ENCODE results near the gene AGPAT3. TPM values are rescaled to one million over a fixed set of nuclear protein-coding genes. Genes with fewer than 3 reads are reported as not detected.

The AGPAT3 gene
- total RNA-seq, 1 donor from 2014 or later, result 107 TPM

DNA sequence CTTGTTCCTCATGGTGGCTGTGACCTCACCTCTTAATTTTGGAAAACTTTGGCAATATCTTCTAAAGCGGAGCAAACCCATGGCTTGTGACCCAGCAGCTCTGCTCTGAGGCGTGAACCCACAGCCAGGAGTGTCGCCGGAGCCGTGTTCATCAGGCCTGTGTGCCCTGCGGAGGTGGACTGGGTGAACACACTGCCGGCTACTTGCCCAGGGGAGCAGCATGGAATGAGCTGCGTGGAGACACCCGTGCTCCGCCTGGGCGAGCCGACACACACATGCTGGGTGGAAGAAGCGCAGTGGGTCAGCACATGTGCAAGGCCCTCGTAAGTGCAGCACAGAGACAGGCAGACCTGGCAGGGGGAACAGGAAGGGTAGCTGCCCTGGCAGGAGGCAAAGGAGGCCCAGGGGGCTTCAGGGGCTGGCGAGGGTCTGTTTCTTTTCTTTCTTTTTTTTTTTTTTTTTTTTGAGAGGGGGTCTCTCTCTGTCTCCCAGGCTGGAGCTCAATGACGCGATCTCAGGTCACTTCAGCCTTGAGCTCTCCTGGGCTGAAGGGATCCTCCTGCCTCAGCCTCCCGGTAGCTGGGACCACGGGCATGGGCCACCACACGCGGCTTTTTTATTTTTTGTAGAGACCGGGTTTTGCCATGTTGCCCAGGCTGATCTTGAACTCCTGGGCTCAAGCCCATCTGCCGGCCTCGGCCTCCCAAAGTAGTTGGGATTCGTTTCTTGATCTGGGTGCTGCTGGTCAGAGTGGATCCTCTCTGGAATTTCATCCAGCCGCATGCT, 41.8 kb downstream of the AGPAT3 start:
- no peak for DNase-seq (ENCODE audit: low spot score)

DNA sequence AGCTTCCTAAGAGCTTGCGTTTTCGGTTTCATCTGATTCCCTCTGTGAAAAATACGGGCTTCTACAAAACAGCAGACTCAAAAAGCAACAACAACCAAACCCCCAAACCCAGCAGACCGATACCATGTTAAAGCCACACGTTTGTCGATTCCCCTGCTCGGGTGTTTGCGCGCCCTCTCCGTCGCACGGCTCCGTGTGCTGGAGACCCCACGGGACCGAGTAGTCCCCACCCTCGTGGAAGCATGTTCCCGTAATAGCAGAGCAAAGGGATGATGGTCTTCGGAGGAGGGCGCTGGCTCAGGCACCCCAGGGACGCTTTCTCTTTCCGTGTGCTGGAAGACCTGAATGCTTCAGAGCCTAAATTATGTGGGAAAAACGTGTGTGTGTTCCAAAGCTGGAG, 42.7 kb downstream of the AGPAT3 start:
- no peak for DNase-seq (ENCODE audit: low spot score)

DNA sequence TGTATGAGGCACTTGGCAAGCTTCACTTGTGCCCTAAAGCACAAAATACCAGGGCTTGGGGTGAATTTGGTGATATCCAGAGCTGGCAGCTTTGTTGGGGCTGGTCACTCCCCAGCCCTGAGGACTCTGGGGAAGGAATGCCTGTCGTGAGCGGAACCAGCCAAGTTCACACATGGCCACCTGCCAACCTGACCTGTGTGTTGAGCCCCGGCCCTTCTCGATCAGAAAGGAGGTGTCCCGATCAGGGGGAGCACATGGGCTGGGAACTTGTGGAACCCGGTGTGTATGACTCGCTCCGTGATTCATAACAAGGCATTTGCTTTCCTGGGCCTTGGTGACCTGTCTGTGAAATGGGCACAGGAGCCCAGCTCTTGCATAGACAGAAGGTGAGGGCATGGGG, 43.1 kb downstream of the AGPAT3 start:
- DNase-seq (ENCODE audit: low spot score), result no peak

DNA sequence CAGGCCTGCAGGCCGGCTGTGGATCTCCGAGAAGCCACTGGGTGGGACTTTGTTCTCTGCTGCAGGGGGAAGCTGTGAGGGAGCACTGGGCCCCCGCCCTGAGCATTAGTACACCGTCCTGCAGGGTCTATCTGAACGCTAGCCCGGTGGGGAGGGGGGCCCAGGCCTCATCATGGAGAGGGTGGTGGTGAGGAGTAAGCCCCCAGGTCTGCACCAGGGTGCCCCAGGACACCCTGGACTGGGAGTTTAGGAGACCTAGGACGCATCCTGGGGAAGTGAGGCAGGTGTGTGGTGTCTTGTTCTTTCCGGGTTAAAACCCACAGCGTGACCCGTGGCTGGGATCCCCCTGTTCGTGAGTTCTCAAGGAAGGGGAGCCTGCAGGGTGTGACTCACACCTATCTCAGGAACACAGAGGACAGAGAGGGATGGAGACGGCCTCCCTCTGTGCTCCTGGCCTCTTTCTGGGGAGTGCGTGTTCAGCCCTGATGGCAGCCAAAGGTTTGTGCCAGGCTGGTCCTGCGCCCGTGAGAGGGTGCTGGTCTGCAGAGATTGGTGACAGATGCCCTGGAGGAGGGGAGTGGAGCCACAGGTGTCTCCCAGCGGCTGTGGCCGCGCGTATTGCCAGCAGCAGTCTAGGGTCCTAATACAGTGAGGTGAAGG, 44.8 kb downstream of the AGPAT3 start:
- no peak for DNase-seq (ENCODE audit: low spot score)

DNA sequence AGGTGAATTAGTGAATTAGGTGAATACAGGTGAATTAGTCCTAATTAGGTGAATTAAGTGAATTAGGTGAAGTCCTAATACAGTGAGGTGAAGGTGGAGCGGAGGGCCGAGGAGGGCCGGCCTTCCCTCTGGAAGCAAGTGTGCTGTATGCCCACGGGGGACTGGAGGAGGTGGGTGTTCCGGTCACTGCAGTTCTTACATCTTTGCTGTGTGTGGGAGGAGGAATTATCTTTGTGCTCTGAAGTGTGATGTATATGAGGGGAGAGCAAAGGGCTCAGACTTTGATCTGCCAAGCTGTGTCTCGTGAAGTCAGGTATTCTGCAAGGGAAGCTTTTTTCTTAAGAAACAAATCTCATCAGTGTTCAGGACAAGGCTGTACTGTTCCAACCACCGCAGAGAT, 45.4 kb downstream of the AGPAT3 start:
- DNase-seq (ENCODE audit: low spot score), result no peak

DNA sequence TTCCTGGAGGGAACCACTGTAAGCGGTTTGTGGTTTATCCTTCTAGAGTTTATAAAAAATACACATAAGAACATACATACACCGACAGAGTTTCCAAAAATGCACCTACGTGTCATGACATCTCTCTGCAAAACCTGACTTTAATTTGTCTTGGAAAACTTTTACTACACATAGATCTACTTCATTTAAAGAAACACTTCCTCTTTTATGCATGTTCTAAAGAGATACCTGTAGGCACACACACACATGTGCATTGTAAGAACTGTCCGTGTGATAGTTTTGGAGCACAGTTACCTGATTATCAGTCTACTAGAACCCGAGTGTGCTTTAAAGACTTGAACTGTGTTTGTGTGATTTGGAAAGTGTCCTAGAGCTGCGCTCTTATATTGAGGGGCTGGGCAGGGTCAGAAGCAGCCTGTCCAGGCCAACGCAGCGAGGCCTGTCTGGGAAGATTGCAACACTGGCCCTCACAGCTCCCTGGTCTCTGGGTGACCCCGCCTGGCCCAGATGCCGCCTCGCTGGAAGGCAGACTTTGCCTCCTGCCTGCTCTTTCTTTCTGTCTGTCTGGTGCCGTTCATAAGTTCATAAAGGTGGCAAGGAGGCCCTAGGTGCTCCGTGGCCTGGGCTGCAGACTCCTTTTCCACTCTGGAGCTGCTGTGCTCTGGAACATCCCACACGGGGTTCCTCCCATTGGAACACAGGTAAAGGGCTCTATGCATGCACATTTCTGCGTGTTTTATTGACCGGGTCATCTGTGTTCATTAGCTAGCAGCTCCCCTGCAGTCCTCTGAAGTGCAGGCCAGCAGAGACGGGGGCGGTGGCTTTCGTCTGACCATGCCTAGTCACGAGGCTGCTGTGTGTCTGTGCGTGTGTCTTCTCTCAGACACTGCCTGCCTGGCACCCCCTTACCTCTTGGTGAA, 46.3 kb downstream of the AGPAT3 start:
- no peak for DNase-seq (ENCODE audit: low spot score)

DNA sequence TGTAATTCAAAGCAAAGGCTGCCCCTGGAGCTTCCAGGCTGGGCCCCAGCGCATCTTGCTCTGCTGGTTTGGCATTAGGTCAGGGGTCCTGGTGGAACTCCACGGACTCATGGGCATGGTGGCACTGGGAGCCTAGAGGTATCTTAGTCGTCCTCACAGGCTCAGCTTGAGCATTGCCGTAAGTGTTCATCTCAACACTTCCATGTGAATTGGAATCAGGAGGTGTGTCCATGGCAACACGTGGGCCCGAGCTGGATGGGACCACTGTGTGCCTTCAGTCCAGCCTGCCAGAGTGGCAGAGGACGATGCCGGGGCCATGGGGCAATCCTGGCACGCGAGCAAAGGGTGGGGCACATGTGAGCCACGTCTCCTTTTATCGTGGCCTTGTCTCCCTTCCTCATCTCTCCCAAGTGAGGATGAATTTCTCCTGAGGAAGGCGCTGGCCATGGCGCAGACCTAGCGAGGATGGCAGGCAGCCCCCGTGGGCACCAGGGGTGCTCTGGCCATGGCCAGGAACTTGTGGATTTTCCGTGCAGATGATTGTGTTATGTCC, 47.0 kb downstream of the AGPAT3 start:
- DNase-seq (ENCODE audit: low spot score), result no peak

DNA sequence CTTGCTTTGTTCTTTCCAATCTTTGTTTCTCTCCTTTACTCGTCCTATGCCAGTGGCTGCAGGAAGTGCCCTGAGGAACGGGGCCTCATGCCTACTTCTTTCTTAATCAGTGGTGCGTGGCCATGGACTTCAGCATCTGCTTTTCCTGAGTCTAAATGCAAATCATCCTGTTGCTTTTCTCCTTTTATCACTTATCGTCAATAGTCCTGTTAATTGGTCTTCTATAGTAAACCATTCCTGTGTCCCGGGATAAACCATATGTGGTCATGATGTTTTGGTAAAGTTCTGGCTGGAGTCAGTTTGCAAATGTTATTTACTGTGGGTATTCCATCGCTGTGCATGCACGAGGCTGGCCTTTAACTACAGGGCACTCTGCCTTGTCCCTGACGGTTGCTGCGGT, 47.5 kb downstream of the AGPAT3 start:
- no peak for DNase-seq (ENCODE audit: low spot score)

DNA sequence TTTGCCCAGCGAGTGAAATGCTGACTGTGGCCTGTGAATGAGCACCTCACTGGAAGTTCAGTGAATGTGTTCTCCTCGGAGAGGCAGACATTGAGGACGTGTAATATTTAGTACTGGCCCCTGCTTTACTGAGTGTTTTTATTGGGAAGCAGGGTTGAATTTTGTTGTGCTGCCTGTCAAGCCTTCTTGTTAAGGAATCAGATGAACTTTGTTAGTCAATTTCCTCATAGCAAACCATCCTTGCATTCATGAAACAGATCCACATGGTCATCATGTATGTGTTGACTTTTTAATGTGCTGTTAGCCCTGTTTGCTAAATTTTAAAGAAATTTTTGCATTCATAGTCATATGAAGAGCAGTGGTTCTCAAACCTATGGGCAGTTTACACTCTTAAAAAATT, 47.9 kb downstream of the AGPAT3 start:
- DNase-seq (ENCODE audit: low spot score), result no peak

DNA sequence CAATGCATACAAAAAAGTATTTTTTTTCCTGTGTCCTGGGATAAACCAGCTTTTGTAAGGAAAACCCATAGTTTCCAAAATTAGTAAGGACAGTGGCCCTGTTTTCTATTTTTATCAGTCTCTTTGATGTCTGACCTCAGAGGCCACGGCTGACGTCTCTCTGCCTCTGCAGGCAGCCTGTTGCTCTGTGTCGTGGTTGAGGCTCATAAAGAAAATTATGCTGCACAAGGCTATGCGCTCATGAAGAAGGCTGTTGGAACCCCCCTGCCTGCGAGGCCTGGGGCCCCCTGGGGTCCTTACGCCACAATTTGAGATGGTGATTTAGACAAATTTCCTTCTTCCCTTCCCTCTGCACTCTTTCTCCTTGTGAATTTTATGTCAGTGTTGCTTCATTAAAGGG, 48.9 kb downstream of the AGPAT3 start:
- no peak for DNase-seq (ENCODE audit: low spot score)

DNA sequence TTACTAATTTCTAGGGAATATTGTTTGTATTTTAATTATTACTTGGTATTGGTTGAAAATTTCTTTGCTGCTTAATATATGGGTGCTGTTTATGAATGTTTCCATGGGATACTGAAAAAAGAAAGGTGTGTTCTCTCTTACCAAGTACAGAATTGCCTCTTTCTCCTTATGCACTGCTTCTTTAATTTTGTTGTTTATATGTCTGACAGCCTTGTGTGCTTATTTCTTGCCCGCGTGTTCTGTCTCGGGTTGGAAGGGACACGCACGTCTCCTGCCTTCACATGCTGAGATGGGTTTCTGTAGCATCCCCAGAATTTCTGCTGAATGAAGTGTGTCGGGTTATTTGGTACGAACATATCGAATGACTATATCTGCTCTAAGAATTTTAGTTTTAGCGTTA, 51.1 kb downstream of the AGPAT3 start:
- no peak for DNase-seq (ENCODE audit: low spot score)

DNA sequence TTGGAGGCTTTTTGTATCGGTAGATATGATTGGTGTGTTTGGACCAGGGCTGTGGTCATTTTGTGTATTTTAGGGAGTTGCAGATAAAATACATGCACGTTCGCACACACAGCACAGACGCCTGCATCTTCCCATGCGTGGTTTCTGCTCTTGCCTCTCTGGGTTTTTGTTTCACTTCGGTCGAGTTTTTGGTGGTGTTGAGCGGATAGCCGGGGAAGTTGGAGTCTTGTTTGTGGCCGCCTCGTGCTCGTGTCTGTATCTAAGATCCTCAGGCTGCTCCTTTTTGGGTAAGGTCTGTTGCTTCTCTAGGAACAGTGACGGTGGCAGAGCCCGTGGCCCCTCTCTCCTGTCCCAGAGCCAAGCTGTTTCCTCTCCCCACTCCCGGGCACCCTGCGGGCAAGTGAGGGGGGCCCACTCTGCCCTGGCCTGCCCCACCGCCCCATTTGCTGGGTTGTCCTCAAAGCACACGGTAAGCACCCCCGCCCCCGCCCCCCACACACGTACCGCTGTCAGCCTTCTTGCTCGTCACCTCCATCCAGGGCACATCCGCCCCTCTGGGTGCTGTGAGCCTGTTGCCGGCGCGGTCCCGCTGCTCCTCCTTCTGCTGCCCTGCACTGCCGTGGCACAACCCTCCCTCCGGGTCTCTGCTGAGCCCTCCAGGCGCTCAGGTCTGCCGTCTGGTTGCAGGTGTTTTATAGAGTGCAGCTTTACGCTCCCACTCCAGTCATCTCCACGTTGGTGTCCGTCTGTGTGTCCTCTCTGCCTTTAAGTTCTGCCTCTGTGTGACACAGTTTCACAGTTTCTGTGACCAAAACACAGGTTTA, 51.9 kb downstream of the AGPAT3 start:
- no peak for DNase-seq (ENCODE audit: low spot score)

DNA sequence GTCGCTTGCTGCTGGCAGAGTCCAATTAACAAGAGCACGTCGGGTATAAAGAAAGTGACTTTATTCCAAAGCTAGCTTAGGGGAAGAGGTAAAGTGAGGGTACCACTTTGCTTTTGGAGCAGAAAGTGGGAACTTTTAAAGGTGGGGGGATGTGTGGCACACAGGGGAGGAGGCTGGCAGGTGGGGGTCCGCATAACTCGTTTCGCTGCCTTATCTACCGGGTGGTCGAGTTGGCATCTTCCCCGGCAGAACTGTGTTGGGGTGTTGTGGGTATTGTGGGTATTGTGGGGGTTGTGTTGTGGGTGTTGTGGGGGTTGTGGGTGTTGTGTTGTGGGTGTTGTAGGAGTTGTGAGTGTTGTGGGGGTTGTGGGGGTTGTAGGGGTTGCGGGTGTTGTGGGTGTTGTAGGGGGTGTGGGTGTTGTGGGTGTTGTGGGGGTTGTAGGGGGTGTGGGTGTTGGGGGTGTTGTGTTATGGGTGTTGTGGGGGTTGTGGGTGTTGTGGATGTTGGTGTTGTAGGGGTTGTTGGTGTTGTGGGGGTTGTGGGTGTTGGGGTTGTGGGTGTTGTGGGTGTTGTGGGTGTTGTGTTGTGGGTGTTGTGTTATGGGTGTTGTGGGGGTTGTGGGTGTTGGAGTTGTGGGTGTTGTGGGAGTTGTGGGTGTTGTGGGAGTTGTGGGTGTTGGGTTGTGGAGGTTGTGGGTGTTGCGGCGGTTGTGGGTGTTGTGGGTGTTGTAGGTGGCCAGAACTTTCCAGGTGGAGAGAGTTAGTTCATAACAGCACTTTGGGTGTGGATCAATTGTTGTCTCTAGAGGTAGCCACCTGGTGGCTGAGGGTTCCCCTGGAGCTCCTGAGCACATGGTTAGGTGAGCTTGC, 52.7 kb downstream of the AGPAT3 start:
- no peak for DNase-seq (ENCODE audit: low spot score)

DNA sequence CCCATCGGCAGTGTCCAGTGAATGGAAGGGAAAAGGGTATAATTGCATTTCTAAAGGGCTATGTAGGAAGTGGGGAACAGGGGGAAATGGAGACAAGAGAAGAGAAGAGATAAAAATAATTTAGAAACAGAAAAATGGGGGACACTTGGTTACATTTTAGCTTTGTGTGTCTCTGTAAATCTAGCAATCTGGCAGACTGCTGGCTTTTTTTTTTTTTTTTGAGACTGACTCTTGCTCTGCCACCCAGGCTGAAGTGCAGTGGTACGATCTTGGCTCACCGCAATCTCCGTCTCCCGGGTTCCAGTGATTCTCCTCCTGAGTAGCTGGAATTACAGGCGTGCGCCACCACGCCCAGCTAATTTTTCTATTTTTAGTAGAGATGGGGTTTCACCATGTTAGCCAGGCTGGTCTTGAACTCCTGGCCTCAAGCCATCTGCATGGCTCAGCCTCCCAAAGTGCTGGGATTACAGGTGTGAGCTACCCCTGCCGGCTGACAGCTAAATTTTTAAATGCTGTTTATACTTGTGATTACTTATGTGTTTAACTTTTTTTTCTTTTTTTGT, 53.4 kb downstream of the AGPAT3 start:
- DNase-seq (ENCODE audit: low spot score), result no peak

DNA sequence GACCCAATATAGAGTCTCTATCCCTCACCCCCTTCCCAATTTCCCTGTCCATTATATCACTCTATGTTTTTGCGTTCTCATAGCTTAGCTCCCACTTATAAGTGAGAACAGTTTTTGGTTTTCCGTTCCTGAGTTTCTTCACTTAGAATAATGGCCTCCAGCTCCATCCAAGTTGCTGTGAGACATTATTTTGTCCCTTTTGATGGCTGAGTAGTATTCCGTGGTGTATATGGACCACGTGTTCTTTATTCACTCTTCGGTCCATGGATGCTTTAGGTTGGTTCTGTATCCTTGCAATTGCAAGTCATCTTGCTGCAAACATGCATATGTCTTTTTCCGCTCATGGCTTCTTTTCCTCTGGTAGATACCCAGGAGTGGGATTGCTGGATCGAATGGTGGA, 54.3 kb downstream of the AGPAT3 start:
- no peak for DNase-seq (ENCODE audit: low spot score)

DNA sequence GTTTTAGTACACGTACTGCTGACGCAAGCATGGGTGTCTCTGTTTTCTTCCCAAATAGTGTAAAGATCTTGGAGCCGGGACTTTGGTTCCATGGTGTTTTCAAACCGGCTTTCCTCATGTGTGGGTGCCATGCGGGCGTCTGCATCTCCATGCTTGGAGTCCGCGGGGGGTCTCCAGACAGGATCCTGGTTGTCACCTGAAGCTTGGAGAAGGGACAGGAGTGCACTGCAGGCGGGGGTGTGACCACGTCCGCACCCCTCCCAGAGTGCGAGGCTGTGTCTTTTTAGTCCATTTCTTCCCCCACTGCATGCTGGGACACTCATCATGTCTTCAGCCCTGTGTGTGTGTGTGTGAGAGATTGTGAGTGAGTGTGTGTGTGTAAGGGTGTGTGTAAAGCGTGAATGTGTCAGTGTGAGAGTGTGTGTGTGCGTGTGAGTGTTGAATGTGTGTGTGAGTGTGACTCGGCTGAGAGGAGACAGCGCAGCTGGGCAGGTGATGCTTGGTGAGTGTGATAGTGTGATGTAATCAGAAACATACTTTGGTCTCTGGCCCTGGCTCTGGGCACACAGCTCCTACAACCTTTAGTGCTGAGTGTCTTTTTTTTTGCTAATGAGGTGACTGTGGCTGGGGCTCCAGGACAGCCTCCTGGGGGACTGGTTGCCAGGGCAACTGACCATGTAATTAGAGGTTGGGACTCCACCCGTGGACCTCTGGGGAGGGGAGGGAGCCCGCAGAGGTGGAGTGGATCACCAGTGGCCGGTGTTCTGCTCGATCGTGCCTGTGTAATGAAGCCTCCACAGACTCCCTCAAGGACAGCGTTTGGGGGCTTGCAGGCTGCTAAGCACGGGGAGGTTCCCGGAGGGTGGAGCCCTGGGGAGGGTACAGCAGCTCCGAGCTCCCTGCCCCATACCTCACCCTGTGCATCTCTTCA, 55.1 kb downstream of the AGPAT3 start:
- DNase-seq (ENCODE audit: low spot score), result no peak

DNA sequence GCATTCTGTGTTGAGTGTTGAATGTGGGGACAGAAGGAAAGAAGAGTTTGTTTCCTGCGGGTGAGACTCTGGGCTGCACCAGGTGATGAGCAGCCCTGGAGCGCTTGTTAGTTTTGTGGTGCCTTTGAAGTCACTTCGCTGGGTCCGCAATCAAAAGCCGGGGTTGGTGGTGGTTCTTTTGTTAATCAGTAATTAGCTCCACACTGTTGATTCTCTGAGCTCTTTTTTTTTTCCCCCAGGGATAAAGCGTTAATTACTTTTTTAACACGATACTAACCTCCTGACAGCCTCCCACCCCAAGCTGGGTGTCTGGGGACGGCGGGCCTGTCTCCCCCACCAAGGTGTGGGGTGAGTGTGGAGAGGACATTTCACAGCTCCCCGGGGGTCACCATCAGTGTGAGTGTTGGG, 56.6 kb downstream of the AGPAT3 start:
- DNase-seq (ENCODE audit: low spot score), result no peak

DNA sequence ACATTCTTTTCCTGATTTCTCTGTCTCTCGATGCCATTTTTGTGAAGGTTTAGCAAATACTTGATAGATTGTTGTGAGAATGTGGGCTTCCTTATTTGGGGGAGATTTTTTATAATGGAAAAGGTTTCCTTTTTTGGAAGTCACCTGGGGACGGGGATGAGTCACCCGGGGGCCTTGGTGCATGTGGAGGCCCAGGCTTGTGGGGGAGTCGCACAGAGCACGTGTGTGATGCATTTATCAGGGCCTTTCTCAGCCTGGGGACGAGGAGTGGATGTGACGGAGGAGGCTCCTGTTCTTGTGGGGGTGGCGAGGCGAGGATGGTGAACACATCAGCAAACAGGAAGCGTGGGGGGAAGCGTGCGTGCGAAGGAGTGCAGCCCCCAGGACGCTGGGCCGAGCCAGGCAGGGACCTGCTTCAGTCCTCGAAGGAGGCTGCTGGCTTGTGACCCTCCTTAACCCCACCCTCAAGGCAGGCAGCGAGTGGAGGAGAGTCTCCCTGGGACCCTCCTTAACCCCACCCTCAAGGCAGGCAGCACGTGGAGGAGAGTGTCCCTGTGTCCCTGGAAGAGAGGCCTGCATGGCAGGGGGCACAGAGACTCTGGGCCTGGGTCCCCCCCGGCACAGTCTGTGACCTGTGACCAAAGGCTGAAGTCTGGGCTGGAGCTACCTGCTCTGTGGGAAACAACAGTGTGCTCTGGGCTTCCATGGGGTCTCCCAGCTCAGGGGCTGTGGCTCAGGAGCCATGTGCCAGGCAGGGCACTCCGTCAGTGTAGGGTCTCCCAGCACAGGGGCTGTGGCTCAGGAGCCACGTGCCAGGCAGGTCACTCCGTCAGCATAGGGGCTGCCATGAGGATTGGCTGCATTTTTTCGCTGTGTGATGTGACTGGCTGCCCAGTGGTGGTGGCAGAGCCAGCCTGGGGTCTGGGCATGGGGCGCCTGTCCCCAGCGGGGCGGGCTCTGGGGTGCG, 57.2 kb downstream of the AGPAT3 start:
- no peak for DNase-seq (ENCODE audit: low spot score)

All from mucosa of gallbladder (tissue), 1 donor.